DOHH2 (cell line): ENCODE results near the gene SYCP2.

Experiments used
- EZH2phosphoT487 ChIP-seq: fragments of 200-600 bp; sonication (generic); IDR thresholded peaks from 2 replicates; pipeline ENCODE4 v1.6.1; 2017; ENCODE audit warnings: borderline replicate concordance, mild to moderate bottlenecking, antibody characterized with exemption, low read length, moderate library complexity, mixed read lengths
- TF ChIP-seq, protein P1 (sequence below): fragments of 200-600 bp; sonication (generic); IDR thresholded peaks from one replicate; pipeline ENCODE4 v1.5.1; 2014; ENCODE audit warnings: antibody characterized with exemption, mild to moderate bottlenecking, low read depth, low read length; ENCODE audit not compliant: poor library complexity, severe bottlenecking

DNA sequence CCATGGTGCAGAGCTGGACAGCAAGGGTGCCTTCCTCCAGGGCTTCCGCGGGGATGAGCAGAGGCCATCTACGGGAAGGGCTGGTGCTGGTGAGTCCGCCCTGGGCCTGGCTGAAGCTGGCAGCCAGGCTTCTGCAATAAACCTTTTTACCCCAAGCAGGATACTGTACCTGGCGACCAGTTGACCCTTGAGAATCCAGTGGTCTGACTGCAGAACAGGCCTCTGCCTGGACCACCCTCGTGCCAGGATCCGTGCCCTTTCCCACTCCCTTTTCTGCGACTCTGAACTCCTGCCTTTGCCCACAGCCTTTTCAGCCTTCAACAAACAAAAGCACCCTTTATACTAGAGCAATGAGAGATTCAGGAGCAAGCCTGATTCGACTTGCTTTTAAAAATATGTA lies 43.6 kb upstream of the SYCP2 start:
- TF ChIP-seq, protein P1, sequence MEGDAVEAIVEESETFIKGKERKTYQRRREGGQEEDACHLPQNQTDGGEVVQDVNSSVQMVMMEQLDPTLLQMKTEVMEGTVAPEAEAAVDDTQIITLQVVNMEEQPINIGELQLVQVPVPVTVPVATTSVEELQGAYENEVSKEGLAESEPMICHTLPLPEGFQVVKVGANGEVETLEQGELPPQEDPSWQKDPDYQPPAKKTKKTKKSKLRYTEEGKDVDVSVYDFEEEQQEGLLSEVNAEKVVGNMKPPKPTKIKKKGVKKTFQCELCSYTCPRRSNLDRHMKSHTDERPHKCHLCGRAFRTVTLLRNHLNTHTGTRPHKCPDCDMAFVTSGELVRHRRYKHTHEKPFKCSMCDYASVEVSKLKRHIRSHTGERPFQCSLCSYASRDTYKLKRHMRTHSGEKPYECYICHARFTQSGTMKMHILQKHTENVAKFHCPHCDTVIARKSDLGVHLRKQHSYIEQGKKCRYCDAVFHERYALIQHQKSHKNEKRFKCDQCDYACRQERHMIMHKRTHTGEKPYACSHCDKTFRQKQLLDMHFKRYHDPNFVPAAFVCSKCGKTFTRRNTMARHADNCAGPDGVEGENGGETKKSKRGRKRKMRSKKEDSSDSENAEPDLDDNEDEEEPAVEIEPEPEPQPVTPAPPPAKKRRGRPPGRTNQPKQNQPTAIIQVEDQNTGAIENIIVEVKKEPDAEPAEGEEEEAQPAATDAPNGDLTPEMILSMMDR, result no peak
- no peak for TF ChIP-seq EZH2phosphoT487
